Cardiac muscle cell (in vitro differentiated cells and primary cell): Measurements from ENCODE around the gene HDAC11. TPM values are rescaled to one million over a fixed set of nuclear protein-coding genes. Genes with fewer than 3 reads are reported as not detected.
A peak's percentile ranks its signal among the peaks of the same experiment; 100 is the strongest.
"Not testable (repeated sequence)": the region's sequence is repeated elsewhere in the genome, so short reads cannot be mapped to it uniquely, and the experiment has no call there.

Experiments
- DNase-seq, 2 donors: peaks; one replicate each; pipeline versions ENCODE4 v3.0.0 to v3.0.0-alpha.2; 2010 to 2017; ENCODE audit warnings: low read depth in 1 of 2, low spot score in 1 of 2
- H3K27ac ChIP-seq: fragments of 200-600 bp; sonication (generic); 2 replicates; pipeline ENCODE4 v1.5.1; 2016
- H3K27me3 ChIP-seq: fragments of 200-600 bp; sonication (generic); 2 replicates; pipeline ENCODE4 v1.6.0; 2016; ENCODE audit warnings: control low read depth
- H3K36me3 ChIP-seq: fragments of 200-600 bp; sonication (generic); 2 replicates; pipeline ENCODE4 v1.5.1; 2016; ENCODE audit warnings: control low read depth
- H3K4me1 ChIP-seq: fragments of 200-600 bp; sonication (generic); 2 replicates; pipeline ENCODE4 v1.8.1; 2017; ENCODE audit warnings: low read depth, mild to moderate bottlenecking, mixed run types
- H3K4me3 ChIP-seq: fragments of 200-600 bp; sonication (generic); 2 replicates; pipeline ENCODE4 v1.5.1; 2016; ENCODE audit warnings: mild to moderate bottlenecking
- H3K9me3 ChIP-seq: fragments of 200-600 bp; sonication (generic); 2 replicates; pipeline ENCODE4 v1.5.1; 2017; ENCODE audit warnings: low read depth, mild to moderate bottlenecking, control low read depth
- CTCF ChIP-seq: IDR thresholded peaks from 2 replicates; pipeline ENCODE4 v1.5.1; 2012; ENCODE audit warnings: low read depth, mild to moderate bottlenecking, low read length
- polyA plus RNA-seq: library from polyadenylated mRNA; unstranded; fragments of >200 nt; fragmentation: Nextera tagmentation; extraction: Ambion mirVana; gene quantifications from 2 replicates; pipeline ENCODE4 v1.2.1, GENCODE V29; 2016
- total RNA-seq: library from RNA; depleted of rRNA; stranded (reverse); fragments of >200 nt; gene quantifications from 2 replicates; pipeline ENCODE4 v1.2.3, GENCODE V29; 2016

The HDAC11 gene
- total RNA-seq (35.3 and 35.7 TPM in 2 replicates), polyA plus RNA-seq (27.1 and 41.4 TPM in 2 replicates)

GRCh38 chr3:13479582-13480339, at the start of gene HDAC11:
Gene HDAC11, plus strand, starts transcription at chr3:13480306. Its CDS starts 42 bp downstream, at chr3:13480348.
- peaks cover 19% of the 10 kb centered on the region for H3K4me1 ChIP-seq
- H3K4me3 ChIP-seq, result peak within 1 kb of the TSS; percentile 45
- H3K27me3 ChIP-seq, result no peaks in the 10 kb centered on the region
- DNase-seq, result peak; percentile 98 to 99
- no peaks in the 10 kb centered on the region for H3K36me3 ChIP-seq
- peak within 1 kb of the TSS; percentile 80 for H3K27ac ChIP-seq
- H3K9me3 ChIP-seq, result no peaks in the 10 kb centered on the region
- no peak for TF ChIP-seq CTCF

GRCh38 chr3:13430411-13430875, 49.7 kb upstream of the HDAC11 start:
- not testable (repeated sequence) for DNase-seq, H3K4me1 ChIP-seq, H3K36me3 ChIP-seq, H3K27me3 ChIP-seq, H3K9me3 ChIP-seq, H3K27ac ChIP-seq, H3K4me3 ChIP-seq

- H3K9me3 ChIP-seq, result no peaks in the 10 kb centered on the region
- H3K27ac ChIP-seq, result no peak overlapping the region
- no peak for DNase-seq
- H3K4me1 ChIP-seq, result no peaks in the 10 kb centered on the region
- TF ChIP-seq CTCF, result no peak
- no peak overlapping the region for H3K4me3 ChIP-seq
- H3K36me3 ChIP-seq, result no peaks in the 10 kb centered on the region
- H3K27me3 ChIP-seq, result no peaks in the 10 kb centered on the region
Measured at GRCh38 chr3:13432093-13432492, 48.0 kb upstream of the HDAC11 start.

- H3K9me3 ChIP-seq, result no peaks in the 10 kb centered on the region
- no peak for TF ChIP-seq CTCF
- no peak overlapping the region for H3K4me3 ChIP-seq
- H3K36me3 ChIP-seq, result no peaks in the 10 kb centered on the region
- H3K27ac ChIP-seq, result no peak overlapping the region
- H3K4me1 ChIP-seq, result no peaks in the 10 kb centered on the region
- DNase-seq, result no peak
- H3K27me3 ChIP-seq, result no peaks in the 10 kb centered on the region
Measured at GRCh38 chr3:13433912-13434311, 46.2 kb upstream of the HDAC11 start.

GRCh38 chr3:13436213-13436612, 43.9 kb upstream of the HDAC11 start:
- not testable (repeated sequence) for H3K27me3 ChIP-seq, H3K27ac ChIP-seq, DNase-seq, H3K36me3 ChIP-seq, H3K4me3 ChIP-seq, H3K9me3 ChIP-seq, H3K4me1 ChIP-seq

- Histone ChIP-seq H3K4me3 (no peak overlapping the region), H3K27me3 (no peaks in the 10 kb centered on the region), H3K4me1 (no peaks in the 10 kb centered on the region), H3K27ac (no peak overlapping the region), H3K9me3 (no peaks in the 10 kb centered on the region), H3K36me3 (no peaks in the 10 kb centered on the region)
- no peak for DNase-seq
- no peak for TF ChIP-seq CTCF
Measured at GRCh38 chr3:13440204-13440817, 39.8 kb upstream of the HDAC11 start.

- not testable (repeated sequence) for H3K27ac ChIP-seq, H3K4me1 ChIP-seq, H3K9me3 ChIP-seq, DNase-seq, H3K4me3 ChIP-seq, H3K27me3 ChIP-seq, H3K36me3 ChIP-seq
Measured at GRCh38 chr3:13442882-13443281, 37.2 kb upstream of the HDAC11 start.
